Activated CD8-positive, alpha-beta memory T cell treated with anti-CD3 and anti-CD28 coated beads, Interleukin-2, amount 50 U/mL, for 1 hour (primary cell): ENCODE results near the gene NGFR.

ENCODE experiments used
- DNase-seq: peaks from one replicate; pipeline ENCODE4 v3.0.0-alpha.2; 2020; ENCODE audit errors: extremely low read depth

The NGFR gene

DNA sequence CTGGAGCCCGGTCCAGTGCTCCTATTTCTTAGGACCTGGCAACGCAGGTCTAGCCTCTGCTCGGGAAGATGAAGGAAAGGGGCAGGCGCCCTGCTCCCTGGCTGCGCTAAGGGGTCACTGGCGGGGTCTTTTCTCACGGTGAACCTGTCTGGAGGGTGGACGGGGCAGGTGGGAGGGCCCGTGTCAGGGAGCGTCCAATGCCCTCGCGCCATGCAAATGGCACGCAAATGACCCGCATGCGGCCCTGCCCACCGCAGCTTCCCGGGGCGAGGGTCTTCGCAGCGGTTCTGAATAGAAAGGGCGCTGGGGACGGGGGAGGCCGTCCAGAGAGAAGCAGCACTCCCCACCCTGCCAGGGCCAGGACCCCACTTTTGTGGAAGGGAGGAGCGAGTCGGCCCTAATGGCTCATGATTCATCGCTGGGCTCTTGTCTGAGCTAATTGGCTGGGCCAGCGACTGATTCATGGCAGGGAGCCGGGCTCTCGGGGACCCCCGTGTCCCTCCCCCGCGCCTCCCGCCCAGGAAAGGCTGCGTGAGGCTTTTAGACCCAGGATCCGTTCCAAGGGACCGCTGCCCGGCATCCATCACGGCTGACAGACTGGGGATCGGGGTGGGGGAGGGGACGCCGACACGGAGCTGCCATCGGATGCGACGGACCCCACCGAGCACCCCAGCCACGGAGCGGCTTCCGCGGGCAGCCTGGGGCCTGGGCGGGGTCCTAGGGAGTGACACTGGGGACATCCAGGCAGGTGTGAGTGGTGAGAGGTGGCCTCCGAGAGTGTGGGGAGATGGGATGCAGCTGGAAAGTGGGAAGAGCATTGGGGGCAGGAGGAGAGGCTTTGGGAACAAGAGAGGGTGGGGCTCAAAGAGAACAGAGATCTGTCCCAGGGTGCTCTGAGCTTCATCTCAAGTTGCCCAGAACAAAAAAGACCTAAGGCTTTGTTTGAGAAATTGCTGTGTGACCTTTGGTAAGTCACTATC, 25.0 kb upstream of the NGFR start:
- no peak for DNase-seq

DNA sequence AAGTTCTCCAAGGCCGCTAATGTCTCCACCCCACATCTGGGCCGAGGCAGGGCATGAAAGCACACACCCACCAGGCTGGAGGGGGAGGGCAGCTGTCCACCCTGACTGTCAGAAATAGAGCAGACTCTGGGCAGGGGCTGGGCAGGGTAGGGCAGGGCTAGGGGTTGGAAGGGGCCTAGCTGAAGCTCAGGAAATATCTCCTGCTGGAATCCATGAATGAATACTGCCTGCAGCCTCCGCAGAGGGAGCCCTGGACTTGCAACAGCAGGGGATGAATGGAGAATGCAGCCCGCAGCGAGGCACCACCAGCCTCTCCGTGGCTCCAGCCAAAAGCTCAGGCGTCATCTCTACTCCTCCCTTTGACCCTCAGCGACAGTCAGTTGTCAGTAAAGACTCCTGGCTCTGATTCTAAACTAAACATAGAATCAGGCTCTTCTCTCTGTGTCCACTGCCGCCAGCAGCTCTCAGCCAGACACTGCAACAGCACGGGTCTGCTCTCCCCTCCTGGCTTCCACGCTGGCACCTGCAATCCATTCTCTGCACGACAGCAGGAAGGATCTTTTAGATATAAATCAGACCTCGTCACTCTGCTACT, 23.9 kb upstream of the NGFR start:
- DNase-seq = no peak

DNA sequence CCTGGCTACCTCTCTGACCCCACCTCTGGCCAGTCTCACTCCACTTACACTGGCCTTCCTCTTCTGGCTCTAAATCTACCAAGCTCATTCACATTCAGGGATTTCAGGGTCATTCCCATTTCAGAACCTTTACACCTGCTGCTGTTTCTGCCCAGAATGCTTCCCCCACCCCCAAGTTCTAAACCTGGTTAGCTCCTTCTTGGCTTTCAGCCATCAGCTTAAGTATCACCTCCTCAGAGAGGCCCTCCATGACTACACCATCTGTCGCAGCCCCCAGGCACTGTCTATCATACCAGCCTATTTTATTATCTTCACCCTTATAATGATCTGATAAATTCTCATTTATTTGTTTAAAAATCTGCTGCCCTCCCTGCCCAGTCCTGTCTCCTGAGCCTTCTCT, 23.3 kb upstream of the NGFR start:
- no peak for DNase-seq

DNA sequence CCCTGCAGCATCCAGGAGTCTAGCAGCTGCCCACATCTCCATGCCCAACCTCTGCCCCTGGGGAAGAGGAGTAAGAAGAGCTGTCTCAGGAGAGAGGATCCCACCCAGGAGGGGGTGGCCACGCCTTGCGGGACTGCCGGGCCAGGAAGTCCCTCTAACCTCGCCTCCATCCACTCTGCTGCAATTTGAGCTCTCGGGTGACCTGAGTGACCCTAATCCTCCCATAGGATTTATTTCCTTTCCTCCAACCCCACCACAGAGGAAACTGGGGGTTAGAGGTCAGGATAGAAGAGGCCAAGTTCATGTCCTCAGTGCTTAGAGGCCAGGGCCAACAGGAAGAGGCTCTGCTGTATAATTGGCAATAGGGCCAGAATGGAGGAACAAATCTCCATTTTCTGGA, 22.6 kb upstream of the NGFR start:
- DNase-seq = no peak

DNA sequence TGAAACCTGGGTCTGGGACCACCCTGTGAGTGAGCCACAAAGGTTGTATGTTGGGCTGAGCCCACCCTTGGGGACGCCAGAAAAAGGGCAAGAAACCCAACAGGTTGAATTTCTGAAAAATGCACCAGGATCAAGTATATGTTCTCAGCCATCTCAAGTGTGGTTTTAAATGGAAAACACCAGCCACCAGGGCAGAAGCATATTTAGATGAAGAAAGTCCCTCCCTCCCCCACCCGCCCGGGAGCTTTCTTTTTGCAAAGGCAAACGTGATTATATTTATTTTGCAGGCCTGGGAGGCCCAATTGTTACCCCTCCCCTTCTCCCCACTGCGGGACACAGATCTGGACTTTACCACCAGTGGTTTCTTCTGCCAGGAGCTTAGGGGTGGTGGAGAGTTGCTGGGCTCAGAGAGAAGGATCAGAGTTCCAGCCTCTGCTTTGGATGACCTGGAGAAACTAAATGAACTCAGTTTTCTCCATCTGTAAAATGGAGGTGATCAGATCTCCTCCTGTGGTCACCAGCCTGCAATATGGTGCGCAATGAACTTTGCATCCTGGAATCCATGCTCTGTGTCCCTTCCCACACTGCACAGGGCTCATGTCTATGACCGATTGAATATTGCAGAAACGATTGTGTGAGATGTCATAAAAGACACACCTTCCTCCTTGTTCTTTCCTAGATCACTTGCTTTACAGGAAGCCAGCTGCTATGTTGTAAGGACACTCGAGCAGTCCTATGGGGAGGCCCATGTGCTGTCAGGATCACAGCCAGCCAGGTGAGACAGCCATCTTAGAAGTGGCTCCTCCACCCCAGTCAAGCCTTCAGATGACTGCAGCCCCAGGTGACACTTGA, 21.0 kb upstream of the NGFR start:
- no peak for DNase-seq

DNA sequence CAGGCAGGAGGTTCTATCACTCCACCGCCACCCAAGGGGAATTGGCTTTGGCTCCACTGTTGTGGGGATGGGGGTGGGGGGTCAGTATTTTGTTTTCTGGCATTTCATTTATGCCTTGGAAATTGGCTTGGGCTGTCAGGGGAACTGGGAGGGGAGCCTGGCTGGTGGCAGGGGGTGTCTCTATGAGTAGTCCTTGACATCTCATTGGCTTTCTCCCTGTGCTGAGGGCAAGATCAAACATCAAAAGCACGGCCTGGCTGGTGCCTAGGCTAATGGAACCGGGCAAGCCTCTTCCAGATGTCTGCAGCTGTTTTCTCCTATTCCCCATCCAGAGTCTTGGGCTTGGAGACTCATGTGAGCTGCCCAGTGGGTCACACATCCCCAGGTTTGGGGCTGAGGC, 17.4 kb upstream of the NGFR start:
- no peak for DNase-seq

DNA sequence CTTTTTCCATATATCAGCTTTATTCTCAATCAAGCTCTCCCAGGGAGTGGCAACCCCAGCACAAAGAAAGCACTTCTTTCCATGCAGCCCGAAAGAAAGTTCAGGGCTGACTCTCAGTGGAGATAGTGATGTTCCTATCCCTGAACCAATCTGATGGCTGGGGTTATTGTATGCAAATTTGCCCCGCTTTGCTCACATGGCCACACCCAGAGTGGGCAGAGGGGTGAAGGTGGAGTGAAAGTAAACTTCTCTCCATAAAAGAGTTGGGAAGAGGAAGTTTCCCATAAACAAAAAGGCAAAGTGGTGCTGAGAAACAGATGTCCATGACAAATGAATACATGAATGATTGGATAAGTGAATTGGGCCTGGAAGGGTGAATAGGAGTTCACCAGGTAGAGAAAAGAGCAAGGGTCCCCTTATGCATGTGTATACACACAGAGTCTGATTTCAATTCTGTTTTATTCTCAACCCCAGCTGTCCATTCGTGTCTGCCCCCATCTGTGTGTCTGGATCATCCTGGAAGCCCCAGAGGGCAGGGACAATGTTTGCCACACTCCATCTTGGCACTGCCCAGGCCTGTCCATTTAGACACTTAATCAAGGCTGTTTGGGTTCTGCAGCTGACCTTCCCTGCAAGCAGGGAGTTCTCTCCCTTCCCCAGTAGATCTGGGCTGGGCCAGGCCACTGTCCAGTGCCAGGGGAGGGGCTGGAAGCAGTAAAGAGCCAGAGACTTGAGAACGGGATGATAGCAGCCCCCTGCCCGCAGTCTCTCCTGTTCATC, 14.1 kb upstream of the NGFR start:
- DNase-seq = no peak

DNA sequence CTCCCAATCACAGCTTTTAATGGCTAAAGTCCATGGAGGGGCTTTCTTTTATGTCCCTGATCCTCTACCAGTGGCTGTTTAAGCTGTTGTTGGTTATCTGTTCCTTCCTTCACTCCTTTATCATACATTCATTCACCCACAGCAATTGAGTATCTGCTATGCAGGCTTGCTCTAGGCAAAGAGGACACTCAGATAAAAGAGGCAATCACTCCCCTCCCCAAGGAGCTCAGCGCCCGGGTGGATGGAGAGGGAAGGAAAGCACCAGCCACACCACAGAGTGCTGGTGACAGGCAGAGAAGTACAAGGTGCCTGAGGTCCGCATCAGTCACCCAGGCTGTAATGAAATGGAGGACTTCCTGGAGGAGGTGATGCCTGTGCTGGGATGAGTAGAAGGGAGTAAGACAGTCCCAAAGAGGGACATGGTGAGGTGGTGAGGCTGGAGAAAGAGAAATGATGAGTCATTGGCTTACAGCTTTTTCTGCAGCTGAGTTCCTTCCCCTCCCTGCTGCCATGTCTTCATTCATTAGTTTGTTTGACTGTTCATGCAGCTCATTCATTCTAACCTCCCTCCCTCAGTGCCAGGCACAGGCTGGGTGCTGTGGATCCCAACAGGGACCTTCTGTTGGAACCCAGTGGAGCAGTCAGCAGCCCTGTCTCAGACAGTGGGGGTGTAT, 12.8 kb upstream of the NGFR start:
- DNase-seq = no peak

DNA sequence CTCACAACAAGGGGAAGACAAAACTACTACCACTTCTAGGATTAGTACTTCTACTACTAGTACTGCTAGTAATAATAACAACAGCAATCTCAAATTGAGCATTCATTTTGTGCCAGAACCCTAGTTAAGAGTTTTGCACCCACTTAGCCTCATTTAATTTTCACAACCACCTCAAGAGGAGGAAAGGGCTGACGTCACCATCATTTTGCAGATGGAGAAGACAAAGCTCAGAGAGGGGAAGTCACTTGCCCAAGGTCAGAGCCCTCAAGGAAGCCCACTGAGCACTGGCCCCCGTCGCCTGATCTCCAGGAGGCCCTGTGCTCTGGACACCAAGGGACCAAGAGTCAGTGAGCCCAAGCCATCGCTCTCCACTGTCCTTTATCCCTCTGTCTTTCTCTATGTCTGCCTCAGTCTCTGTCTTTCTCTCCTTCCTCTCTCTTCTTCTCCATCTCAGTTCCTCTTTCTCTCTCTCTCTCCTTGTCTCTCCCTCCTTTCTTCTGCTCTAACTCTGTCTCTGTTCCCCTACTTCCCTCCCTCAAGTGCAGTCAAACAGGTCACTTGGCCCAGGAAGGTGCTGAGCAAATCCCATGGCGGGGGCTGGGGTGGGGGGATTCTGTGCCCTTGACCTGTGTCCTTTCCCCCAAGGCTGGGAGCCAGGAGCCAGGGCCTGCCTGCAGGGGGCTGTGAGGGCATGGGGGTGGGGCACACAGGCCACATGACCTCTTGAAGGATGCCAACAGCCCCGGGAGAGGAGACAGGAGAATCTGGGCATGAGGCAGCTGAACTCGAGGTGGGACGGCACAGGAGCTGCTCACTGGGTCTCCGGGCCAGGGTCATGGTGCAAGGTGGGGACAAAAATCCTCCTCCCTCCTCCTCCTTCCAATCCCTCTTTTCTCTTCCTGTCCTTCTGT, 11.2 kb upstream of the NGFR start:
- DNase-seq = no peak

DNA sequence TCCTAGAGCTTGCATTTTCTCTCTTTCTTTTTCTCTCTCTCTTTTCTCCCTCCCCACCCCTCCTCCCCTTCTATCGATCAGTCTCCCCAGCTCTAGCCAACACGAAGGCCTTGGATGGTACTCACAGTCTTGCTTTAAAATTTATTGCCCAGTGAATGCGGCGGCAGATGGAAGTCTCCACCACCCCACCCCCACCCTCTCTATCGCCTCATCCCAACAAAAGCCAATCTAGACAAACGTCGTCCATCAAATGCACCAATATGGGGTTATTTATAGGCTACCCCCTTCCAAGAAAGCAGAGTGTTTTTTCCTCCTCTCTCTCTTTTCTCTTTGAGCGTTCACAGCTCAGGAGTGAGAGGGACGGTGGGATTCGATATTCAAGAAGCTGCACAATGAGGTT, 10.5 kb upstream of the NGFR start:
- no peak for DNase-seq

DNA sequence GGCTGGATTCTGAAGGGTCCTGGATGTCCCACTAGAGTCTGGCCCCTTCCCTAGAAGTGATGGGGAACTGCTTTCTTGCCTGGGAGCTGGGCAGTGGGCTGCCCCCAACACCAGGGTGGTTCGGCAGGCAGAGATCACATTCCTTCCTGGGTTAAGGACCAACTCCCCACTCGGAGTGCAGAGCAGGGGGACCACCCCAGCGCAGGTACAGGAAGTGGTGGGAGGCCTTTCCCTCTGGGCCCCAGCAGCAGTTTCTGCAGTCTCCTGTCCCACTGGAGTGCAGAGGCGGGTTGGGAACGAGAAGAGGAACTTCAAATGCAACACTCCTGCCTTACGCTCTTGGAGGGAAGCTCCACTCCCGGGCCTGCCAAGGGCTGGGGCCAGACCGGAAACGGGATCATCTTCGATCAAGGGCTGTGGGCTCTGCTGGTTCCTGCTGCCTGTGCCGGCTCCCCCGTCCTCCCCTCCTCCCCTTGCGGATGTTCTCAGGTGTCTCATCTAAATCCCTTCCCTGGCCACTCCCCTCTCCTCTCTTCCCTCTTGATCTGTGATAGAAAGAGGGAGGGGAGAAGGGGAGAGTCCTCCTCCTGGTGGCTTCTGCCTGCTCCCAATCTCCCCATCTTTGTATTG, 9.0 kb upstream of the NGFR start:
- no peak for DNase-seq

DNA sequence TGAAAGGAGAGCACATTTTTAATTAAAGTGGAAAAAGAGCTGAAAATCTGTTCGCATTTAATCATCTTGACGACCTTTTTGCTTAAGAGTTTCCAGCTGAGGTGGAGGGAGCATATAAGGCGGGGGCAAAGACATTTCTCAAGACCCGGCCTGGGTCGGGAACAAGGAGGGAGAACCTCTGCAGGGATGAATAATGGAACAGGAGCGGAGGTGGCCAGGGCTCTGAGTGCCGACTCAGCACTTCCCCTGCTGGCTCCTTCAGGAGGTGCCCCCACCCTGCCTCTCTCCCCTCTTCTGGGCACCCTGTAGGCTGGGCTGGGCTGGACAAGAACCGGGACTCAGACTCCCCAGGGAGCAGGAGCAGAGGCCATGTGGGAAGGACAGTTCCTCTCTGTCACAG, 7.9 kb upstream of the NGFR start:
- DNase-seq = no peak

DNA sequence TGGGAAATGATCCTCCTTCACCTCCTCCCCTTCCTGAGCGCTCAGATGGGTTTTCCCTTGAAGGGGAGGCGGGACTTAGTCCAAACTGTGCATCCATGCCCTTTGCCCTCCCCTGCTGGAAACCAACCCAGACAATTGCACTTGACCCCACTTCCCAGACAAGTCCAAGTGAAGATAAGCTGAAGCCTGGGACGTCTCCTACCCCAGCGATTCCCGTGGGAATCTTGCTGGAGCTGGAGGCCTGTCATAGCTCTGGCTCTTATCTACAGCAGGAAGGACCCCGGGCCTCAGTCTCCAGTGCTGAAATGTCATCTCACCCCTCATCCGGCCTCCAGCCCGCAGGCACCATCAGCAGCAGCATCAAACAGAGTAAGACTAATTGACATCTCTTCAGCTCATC, 6.5 kb upstream of the NGFR start:
- no peak for DNase-seq

DNA sequence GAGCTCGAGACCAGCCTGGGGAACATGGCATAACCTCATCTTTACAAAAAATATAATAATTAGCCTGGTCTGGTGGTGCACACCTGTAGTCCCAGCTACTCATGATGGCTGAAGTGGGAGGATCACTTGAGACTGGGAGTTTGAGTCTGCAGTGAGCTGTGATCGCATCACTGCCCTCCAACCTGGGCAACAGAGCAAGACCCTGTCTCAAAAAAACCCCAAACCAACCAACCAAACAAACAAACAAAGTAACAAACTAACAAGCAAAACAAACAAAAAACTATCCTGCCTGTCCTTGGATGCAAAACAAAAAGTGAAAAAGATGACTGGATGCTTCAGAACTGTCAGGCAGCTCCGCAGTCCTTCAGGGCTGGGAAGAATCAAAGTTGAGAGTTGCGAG, 5.7 kb upstream of the NGFR start:
- no peak for DNase-seq

DNA sequence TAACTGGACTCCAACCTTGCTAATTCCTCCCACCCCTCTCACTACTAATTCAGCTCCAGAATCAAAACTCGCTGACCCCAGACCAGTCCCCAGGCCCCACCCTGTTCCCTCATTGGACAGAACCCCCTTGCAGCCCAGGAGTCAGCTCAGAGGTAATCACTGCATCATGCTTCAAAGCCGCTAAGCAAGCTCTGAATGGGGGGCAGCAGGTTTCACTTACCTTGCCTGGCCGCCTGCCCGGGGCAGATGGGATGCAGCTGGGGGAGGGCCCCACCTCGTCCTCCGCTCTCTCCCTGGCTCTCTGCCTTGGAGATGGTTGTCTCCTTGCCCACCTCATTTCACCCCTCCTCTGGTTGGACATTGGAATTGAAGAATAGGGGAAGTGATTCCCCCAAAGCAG, 4.8 kb upstream of the NGFR start:
- no peak for DNase-seq

DNA sequence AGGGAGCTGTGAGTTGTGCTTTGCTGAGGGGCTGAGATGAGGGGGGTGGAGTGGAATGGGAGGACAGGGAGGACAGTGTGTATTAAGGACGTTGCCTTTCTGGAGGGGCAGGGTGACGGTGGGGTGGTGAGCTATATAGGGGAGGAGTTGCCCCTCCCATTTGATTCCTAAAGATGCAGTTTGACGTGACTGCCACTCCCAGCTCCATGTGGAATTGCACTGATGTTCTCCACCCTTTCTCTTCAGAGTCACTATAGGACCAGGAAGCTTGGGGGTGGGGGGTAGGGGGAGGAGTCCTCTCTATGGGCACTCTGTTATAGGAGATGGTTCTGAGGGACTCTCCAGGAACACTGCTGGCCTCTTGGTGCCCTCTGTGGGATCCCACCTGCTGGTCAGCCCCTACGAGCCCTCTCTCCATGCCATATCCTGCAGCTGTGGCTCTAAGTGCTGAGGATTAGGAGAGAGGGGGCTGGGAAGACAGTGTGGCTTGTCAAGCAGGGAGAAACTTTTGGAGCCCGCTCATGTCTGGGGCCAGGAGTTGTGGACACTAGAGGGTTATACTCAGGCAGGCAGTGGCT, 3.8 kb upstream of the NGFR start:
- DNase-seq = no peak

DNA sequence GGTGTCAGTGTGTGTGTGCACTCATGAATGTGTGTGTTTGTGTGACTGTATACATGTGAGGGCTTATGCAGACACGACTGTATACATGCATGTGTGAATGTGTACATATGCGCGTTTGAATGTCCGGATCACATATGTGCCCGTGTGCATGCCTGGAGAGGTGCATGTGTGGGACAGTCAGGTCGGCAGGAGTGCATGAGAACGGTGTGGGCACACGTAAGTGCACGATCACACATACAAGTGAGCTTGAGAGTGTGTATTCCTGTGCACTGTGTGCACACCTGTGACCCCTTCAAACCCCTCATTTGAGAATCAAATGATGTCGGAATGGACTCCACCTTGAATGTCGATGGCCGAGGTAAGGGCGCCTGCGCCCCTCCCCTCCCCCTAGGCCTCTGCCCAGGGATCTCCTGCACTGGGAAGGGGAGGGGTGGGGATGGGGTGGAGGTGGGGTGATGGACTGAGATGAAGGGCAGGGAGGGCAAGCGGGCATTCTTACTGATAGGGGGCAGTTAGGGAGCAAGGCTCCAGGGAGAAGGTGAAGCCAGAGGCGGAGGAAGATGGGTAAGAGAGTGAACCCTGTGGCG, 601 bp upstream of the NGFR start:
- DNase-seq = no peak

DNA sequence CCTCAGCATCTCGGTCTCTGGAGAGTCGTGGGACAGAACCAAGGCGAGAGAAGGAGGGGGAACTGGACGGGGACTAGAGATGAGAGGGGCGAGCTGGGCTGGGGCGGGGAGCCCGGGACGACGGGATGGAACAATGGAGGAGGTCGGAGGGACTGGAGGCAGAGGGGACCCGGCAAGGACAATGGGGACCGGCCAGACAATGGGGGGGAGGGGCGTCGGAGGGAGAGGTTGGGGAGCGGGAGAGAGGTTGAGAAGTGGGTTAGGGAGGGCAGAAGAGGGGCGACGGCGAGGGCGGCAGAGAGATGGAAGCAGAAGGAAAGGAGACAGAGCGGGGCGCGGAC, 719 bp downstream of the NGFR start:
- DNase-seq = no peak
